GM19238 (cell line): ENCODE data around the gene MDM2.
A peak's percentile ranks its signal among the peaks of the same experiment; 100 is the strongest.

Experiments used
- DNase-seq: peaks from one replicate; pipeline ENCODE4 v3.0.0; 2011; ENCODE audit warnings: low spot score; ENCODE audit not compliant: insufficient read length

Gene MDM2

GRCh38 chr12:68807576-68808387, at the start of gene MDM2:
Gene MDM2 (plus strand): TSS chr12:68808177. CDS start chr12:68808478, 301 bp downstream.
- DNase-seq, result peak; percentile 88

- DNase-seq, result no peak
Observed at GRCh38 chr12:68759852-68760251, 48.1 kb upstream of the MDM2 start.

GRCh38 chr12:68760806-68761441, 47.1 kb upstream of the MDM2 start:
- no peak for DNase-seq

GRCh38 chr12:68761442-68761812, 46.5 kb upstream of the MDM2 start:
- DNase-seq, result no peak

- no peak for DNase-seq
Observed at GRCh38 chr12:68761901-68762630, 45.9 kb upstream of the MDM2 start.

- DNase-seq, result no peak
Observed at GRCh38 chr12:68762691-68763090, 45.3 kb upstream of the MDM2 start.

GRCh38 chr12:68765696-68766095, 42.3 kb upstream of the MDM2 start:
- DNase-seq, result no peak

- no peak for DNase-seq
Observed at GRCh38 chr12:68766646-68767045, 41.3 kb upstream of the MDM2 start.

- DNase-seq, result no peak
Observed at GRCh38 chr12:68767191-68767590, 40.8 kb upstream of the MDM2 start.

- no peak for DNase-seq
Observed at GRCh38 chr12:68768431-68768939, 39.5 kb upstream of the MDM2 start.

GRCh38 chr12:68769941-68770340, 38.0 kb upstream of the MDM2 start:
- no peak for DNase-seq

GRCh38 chr12:68771223-68771925, 36.6 kb upstream of the MDM2 start:
- no peak for DNase-seq

GRCh38 chr12:68772714-68773113, 35.3 kb upstream of the MDM2 start:
- peak; percentile 12 for DNase-seq

- no peak for DNase-seq
Observed at GRCh38 chr12:68773582-68773981, 34.4 kb upstream of the MDM2 start.

GRCh38 chr12:68775121-68775630, 32.8 kb upstream of the MDM2 start:
- no peak for DNase-seq

GRCh38 chr12:68776976-68777610, 30.9 kb upstream of the MDM2 start:
- DNase-seq, result no peak

- DNase-seq, result no peak
Observed at GRCh38 chr12:68779280-68779679, 28.7 kb upstream of the MDM2 start.

GRCh38 chr12:68780731-68781130, 27.2 kb upstream of the MDM2 start:
- DNase-seq, result no peak

GRCh38 chr12:68781728-68782127, 26.2 kb upstream of the MDM2 start:
- DNase-seq, result no peak

GRCh38 chr12:68784015-68784414, 24.0 kb upstream of the MDM2 start:
- DNase-seq, result no peak

- no peak for DNase-seq
Observed at GRCh38 chr12:68785358-68785757, 22.6 kb upstream of the MDM2 start.
